Measurements from ENCODE around the gene ARHGAP8.

ARHGAP8 gene

GRCh38 chr22:44748524-44748923, 3.9 kb upstream of the ARHGAP8 start:
- no peak for TF ChIP-seq CTCF (IDR thresholded peaks at IDR 0.05; ENCODE audit: control insufficient read depth, extremely low read depth, insufficient read depth)
- H3K4me3 ChIP-seq (ENCODE audit: low read depth, low read length): no peak overlapping the region
- DNase-seq (ENCODE audit: low read depth): no peak

GRCh38 chr22:44750481-44750880, 1.9 kb upstream of the ARHGAP8 start:
- H3K4me3 ChIP-seq (ENCODE audit: low read depth, low read length): no peak overlapping the region
- no peak for DNase-seq (ENCODE audit: low read depth)
- TF ChIP-seq CTCF (IDR thresholded peaks at IDR 0.05; ENCODE audit: control insufficient read depth, extremely low read depth, insufficient read depth): no peak

GRCh38 chr22:44753189-44754042, 1.0 kb downstream of the ARHGAP8 start:
- DNase-seq (ENCODE audit: low read depth): peak; percentile 46
- no peak for TF ChIP-seq CTCF (IDR thresholded peaks at IDR 0.05; ENCODE audit: control insufficient read depth, extremely low read depth, insufficient read depth)
- H3K4me3 ChIP-seq (ENCODE audit: low read depth, low read length): peak overlapping the region; percentile 86

GRCh38 chr22:44754998-44755397, 2.6 kb downstream of the ARHGAP8 start:
- H3K4me3 ChIP-seq (ENCODE audit: low read depth, low read length): no peak overlapping the region
- no peak for TF ChIP-seq CTCF (IDR thresholded peaks at IDR 0.05; ENCODE audit: control insufficient read depth, extremely low read depth, insufficient read depth)
- no peak for DNase-seq (ENCODE audit: low read depth)

GRCh38 chr22:44755417-44755816, 3.0 kb downstream of the ARHGAP8 start:
- DNase-seq (ENCODE audit: low read depth): no peak
- H3K4me3 ChIP-seq (ENCODE audit: low read depth, low read length): peak overlapping the region; percentile 35
- TF ChIP-seq CTCF (IDR thresholded peaks at IDR 0.05; ENCODE audit: control insufficient read depth, extremely low read depth, insufficient read depth): no peak

GRCh38 chr22:44755956-44756361, 3.6 kb downstream of the ARHGAP8 start:
- DNase-seq (ENCODE audit: low read depth): peak; percentile 86
- TF ChIP-seq CTCF (IDR thresholded peaks at IDR 0.05; ENCODE audit: control insufficient read depth, extremely low read depth, insufficient read depth): no peak
- H3K4me3 ChIP-seq (ENCODE audit: low read depth, low read length): peak overlapping the region; percentile 39

Data from LNCaP clone FGC (cell line).